ENCODE results near the gene NR1D1.

NR1D1 gene

GRCh38 chr17:40075942-40076498 lies 24.4 kb downstream of the NR1D1 start:
- H3K18ac ChIP-seq (ENCODE audit: low read depth in 1 of 2, low read length in 2 of 2) = peak overlapping the region in 1 of 2 experiments; percentile 54
- H2BK120ac ChIP-seq (ENCODE audit: low read depth, low read length) = no peak overlapping the region
- H3K9me3 ChIP-seq (ENCODE audit: control insufficient read depth, low read length) = no peaks in the 10 kb centered on the region
- no peak overlapping the region for H4K91ac ChIP-seq (ENCODE audit: low read length)
- no peak for DNase-seq
- H2BK5ac ChIP-seq (ENCODE audit: low read depth, low read length, poor library complexity, severe bottlenecking) = no peak overlapping the region
- no peak overlapping the region for H3K27ac ChIP-seq (ENCODE audit: low read length, poor library complexity, severe bottlenecking)
- H3K14ac ChIP-seq (ENCODE audit: low read length in 2 of 2) = no peak overlapping the region
- H3K27me3 ChIP-seq (ENCODE audit: control insufficient read depth in 1 of 2, insufficient read depth in 1 of 2, low read length in 2 of 2) = no peaks in the 10 kb centered on the region
- peaks cover 36% of the 10 kb centered on the region for H3K4me1 ChIP-seq (ENCODE audit: control insufficient read depth, insufficient read depth, low read depth, low read length)
- 88% methylated on average over 8 of the region's 8 CpGs for WGBS
- H3K36me3 ChIP-seq (ENCODE audit: control insufficient read depth in 1 of 2, insufficient read depth in 2 of 2, low read depth in 1 of 2, low read length in 2 of 2) = peaks cover 24 to 50% of the 10 kb centered on the region in 2 experiments
- no peak overlapping the region for H2AFZ ChIP-seq (ENCODE audit: low read depth, low read length)
- peaks cover 22% of the 10 kb centered on the region for H3K79me1 ChIP-seq (replicated peaks; ENCODE audit: low read length, poor library complexity, severe bottlenecking)
- peak overlapping the region in 1 of 2 experiments; percentile 49 for H2BK12ac ChIP-seq (ENCODE audit: low read length in 2 of 2)
- H3K23ac ChIP-seq (ENCODE audit: low read length in 2 of 2) = no peak overlapping the region
- peak overlapping the region; percentile 72 for H4K8ac ChIP-seq (ENCODE audit: low read length)
- H3K4me3 ChIP-seq (ENCODE audit: insufficient read depth in 1 of 2, low read depth in 1 of 2, low read length in 2 of 2) = peak overlapping the region in 1 of 2 experiments; percentile 34
- H3K4me2 ChIP-seq (ENCODE audit: low read length, poor library complexity, severe bottlenecking) = no peak overlapping the region
- no peak overlapping the region for H2AK5ac ChIP-seq (ENCODE audit: low read length, severe bottlenecking)
- H3K4ac ChIP-seq (ENCODE audit: low read depth in 1 of 2, low read length in 2 of 2) = no peak overlapping the region
- peak overlapping the region; percentile 71 for H3K9ac ChIP-seq (ENCODE audit: low read length)
- H2BK15ac ChIP-seq (ENCODE audit: low read depth, poor library complexity, severe bottlenecking) = no peak overlapping the region

DNA sequence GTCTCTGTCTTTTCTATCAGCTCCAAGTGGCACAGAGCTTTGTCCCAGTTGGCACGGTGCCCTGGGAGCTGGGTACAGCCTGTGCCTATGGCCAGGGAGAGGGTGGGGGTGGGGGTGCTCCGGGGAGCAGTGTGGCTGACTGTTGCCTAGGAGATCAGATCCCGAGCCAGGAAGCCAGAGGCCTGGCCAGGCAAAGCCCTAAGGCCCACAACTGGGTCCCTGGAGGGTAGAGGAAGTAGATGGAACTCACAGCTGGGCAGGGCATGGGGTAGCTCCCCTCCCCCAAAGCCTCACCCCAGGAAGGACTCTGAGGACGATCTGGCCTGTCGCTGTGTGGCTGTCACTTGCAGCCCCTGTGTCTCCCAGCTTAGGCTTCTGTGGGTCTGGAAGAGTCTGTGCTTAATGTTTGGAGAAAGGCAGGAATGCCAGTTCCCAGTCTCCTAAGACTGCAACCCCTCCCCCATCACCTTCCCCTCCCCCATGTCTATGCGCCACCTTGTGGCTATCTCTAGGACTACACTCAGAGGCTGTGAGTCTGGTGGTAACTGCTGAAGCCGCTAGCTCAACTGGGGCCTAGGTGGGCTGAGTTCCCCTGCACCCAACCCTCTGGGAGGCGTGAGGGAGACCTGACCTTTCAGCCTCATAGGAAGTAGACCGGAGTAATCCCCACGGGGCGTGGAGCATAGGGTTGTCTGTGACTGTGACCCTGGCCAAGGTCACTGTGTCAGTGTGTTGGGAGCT lies 25.0 kb downstream of the NR1D1 start:
- peak overlapping the region; percentile 20 to 35 for H3K4ac ChIP-seq (ENCODE audit: low read depth in 1 of 2, low read length in 2 of 2)
- no peak overlapping the region for H3K14ac ChIP-seq (ENCODE audit: low read length in 2 of 2)
- WGBS = 35% methylated on average over 9 of the region's 11 CpGs
- H3K36me3 ChIP-seq (ENCODE audit: control insufficient read depth in 1 of 2, insufficient read depth in 2 of 2, low read depth in 1 of 2, low read length in 2 of 2) = peaks cover 24 to 46% of the 10 kb centered on the region in 2 experiments
- peak overlapping the region; percentile 71 for H3K9ac ChIP-seq (ENCODE audit: low read length)
- H2BK15ac ChIP-seq (ENCODE audit: low read depth, poor library complexity, severe bottlenecking) = peak overlapping the region; percentile 44
- H2BK12ac ChIP-seq (ENCODE audit: low read length in 2 of 2) = peak overlapping the region; percentile 49 to 82
- no peak overlapping the region for H3K4me2 ChIP-seq (ENCODE audit: low read length, poor library complexity, severe bottlenecking)
- H3K18ac ChIP-seq (ENCODE audit: low read depth in 1 of 2, low read length in 2 of 2) = peak overlapping the region; percentile 79 to 86
- peak; percentile 70 for DNase-seq
- no peaks in the 10 kb centered on the region for H3K27me3 ChIP-seq (ENCODE audit: control insufficient read depth in 1 of 2, insufficient read depth in 1 of 2, low read length in 2 of 2)
- peak overlapping the region; percentile 57 for H2AK5ac ChIP-seq (ENCODE audit: low read length, severe bottlenecking)
- H2AFZ ChIP-seq (ENCODE audit: low read depth, low read length) = no peak overlapping the region
- peak overlapping the region; percentile 78 for H4K91ac ChIP-seq (ENCODE audit: low read length)
- peak overlapping the region; percentile 72 for H4K8ac ChIP-seq (ENCODE audit: low read length)
- peaks cover 42% of the 10 kb centered on the region for H3K4me1 ChIP-seq (ENCODE audit: control insufficient read depth, insufficient read depth, low read depth, low read length)
- H3K4me3 ChIP-seq (ENCODE audit: insufficient read depth in 1 of 2, low read depth in 1 of 2, low read length in 2 of 2) = peak overlapping the region in 1 of 2 experiments; percentile 43
- H3K23ac ChIP-seq (ENCODE audit: low read length in 2 of 2) = no peak overlapping the region
- peaks cover 28% of the 10 kb centered on the region for H3K79me1 ChIP-seq (replicated peaks; ENCODE audit: low read length, poor library complexity, severe bottlenecking)
- H3K27ac ChIP-seq (ENCODE audit: low read length, poor library complexity, severe bottlenecking) = no peak overlapping the region
- no peak overlapping the region for H2BK5ac ChIP-seq (ENCODE audit: low read depth, low read length, poor library complexity, severe bottlenecking)
- H3K9me3 ChIP-seq (ENCODE audit: control insufficient read depth, low read length) = no peaks in the 10 kb centered on the region
- H2BK120ac ChIP-seq (ENCODE audit: low read depth, low read length) = no peak overlapping the region

- peak overlapping the region in 1 of 2 experiments; percentile 86 for H3K18ac ChIP-seq (ENCODE audit: low read depth in 1 of 2, low read length in 2 of 2)
- no peaks in the 10 kb centered on the region for H3K27me3 ChIP-seq (ENCODE audit: control insufficient read depth in 1 of 2, insufficient read depth in 1 of 2, low read length in 2 of 2)
- no peak overlapping the region for H4K8ac ChIP-seq (ENCODE audit: low read length)
- no peak overlapping the region for H3K4me2 ChIP-seq (ENCODE audit: low read length, poor library complexity, severe bottlenecking)
- peak overlapping the region; percentile 17 for H2AK5ac ChIP-seq (ENCODE audit: low read length, severe bottlenecking)
- no peaks in the 10 kb centered on the region for H3K9me3 ChIP-seq (ENCODE audit: control insufficient read depth, low read length)
- H4K91ac ChIP-seq (ENCODE audit: low read length) = no peak overlapping the region
- H3K4me1 ChIP-seq (ENCODE audit: control insufficient read depth, insufficient read depth, low read depth, low read length) = peaks cover 47% of the 10 kb centered on the region
- no peak overlapping the region for H2BK120ac ChIP-seq (ENCODE audit: low read depth, low read length)
- WGBS = 96% methylated on average over 6 of the region's 6 CpGs
- H3K79me1 ChIP-seq (replicated peaks; ENCODE audit: low read length, poor library complexity, severe bottlenecking) = peaks cover 29% of the 10 kb centered on the region
- no peak overlapping the region for H3K4me3 ChIP-seq (ENCODE audit: insufficient read depth in 1 of 2, low read depth in 1 of 2, low read length in 2 of 2)
- H3K14ac ChIP-seq (ENCODE audit: low read length in 2 of 2) = no peak overlapping the region
- peak overlapping the region in 1 of 2 experiments; percentile 25 for H3K4ac ChIP-seq (ENCODE audit: low read depth in 1 of 2, low read length in 2 of 2)
- peaks cover 24 to 42% of the 10 kb centered on the region in 2 experiments for H3K36me3 ChIP-seq (ENCODE audit: control insufficient read depth in 1 of 2, insufficient read depth in 2 of 2, low read depth in 1 of 2, low read length in 2 of 2)
- no peak overlapping the region for H3K23ac ChIP-seq (ENCODE audit: low read length in 2 of 2)
- peak overlapping the region; percentile 71 for H3K9ac ChIP-seq (ENCODE audit: low read length)
- no peak overlapping the region for H2BK15ac ChIP-seq (ENCODE audit: low read depth, poor library complexity, severe bottlenecking)
- no peak for DNase-seq
- no peak overlapping the region for H3K27ac ChIP-seq (ENCODE audit: low read length, poor library complexity, severe bottlenecking)
- H2BK12ac ChIP-seq (ENCODE audit: low read length in 2 of 2) = peak overlapping the region in 1 of 2 experiments; percentile 48
- H2BK5ac ChIP-seq (ENCODE audit: low read depth, low read length, poor library complexity, severe bottlenecking) = no peak overlapping the region
- no peak overlapping the region for H2AFZ ChIP-seq (ENCODE audit: low read depth, low read length)
Measured at GRCh38 chr17:40074871-40075200, 25.6 kb downstream of the NR1D1 start.

DNA sequence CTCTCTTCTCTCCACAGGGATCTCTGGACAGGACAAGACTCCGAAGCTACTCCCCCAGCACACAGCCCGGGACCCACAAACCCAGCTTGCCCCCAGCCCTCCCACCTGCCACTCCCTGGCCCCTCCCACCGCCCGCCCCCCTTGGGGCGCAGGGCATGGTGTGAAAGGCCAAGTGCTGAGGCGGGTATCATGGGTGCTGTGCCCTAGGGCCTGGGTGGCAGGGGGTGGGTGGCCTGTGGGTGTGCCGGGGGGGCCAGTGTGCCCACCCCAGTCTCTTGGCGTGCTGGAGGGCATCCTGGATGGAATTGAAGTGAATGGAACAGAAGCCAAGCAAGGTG lies 26.2 kb downstream of the NR1D1 start:
- H4K8ac ChIP-seq (ENCODE audit: low read length) = no peak overlapping the region
- no peak overlapping the region for H3K4ac ChIP-seq (ENCODE audit: low read depth in 1 of 2, low read length in 2 of 2)
- H3K9me3 ChIP-seq (ENCODE audit: control insufficient read depth, low read length) = no peaks in the 10 kb centered on the region
- no peak overlapping the region for H3K18ac ChIP-seq (ENCODE audit: low read depth in 1 of 2, low read length in 2 of 2)
- no peak for DNase-seq
- 88% methylated on average over 8 of the region's 8 CpGs for WGBS
- H2AK5ac ChIP-seq (ENCODE audit: low read length, severe bottlenecking) = peak overlapping the region; percentile 3
- no peak overlapping the region for H3K23ac ChIP-seq (ENCODE audit: low read length in 2 of 2)
- H3K27ac ChIP-seq (ENCODE audit: low read length, poor library complexity, severe bottlenecking) = no peak overlapping the region
- peaks cover 24 to 35% of the 10 kb centered on the region in 2 experiments for H3K36me3 ChIP-seq (ENCODE audit: control insufficient read depth in 1 of 2, insufficient read depth in 2 of 2, low read depth in 1 of 2, low read length in 2 of 2)
- H4K91ac ChIP-seq (ENCODE audit: low read length) = no peak overlapping the region
- H3K4me1 ChIP-seq (ENCODE audit: control insufficient read depth, insufficient read depth, low read depth, low read length) = peaks cover 54% of the 10 kb centered on the region
- no peak overlapping the region for H2BK15ac ChIP-seq (ENCODE audit: low read depth, poor library complexity, severe bottlenecking)
- peaks cover 35% of the 10 kb centered on the region for H3K79me1 ChIP-seq (replicated peaks; ENCODE audit: low read length, poor library complexity, severe bottlenecking)
- H3K4me3 ChIP-seq (ENCODE audit: insufficient read depth in 1 of 2, low read depth in 1 of 2, low read length in 2 of 2) = no peak overlapping the region
- no peaks in the 10 kb centered on the region for H3K27me3 ChIP-seq (ENCODE audit: control insufficient read depth in 1 of 2, insufficient read depth in 1 of 2, low read length in 2 of 2)
- H2BK120ac ChIP-seq (ENCODE audit: low read depth, low read length) = no peak overlapping the region
- H3K4me2 ChIP-seq (ENCODE audit: low read length, poor library complexity, severe bottlenecking) = no peak overlapping the region
- H2BK5ac ChIP-seq (ENCODE audit: low read depth, low read length, poor library complexity, severe bottlenecking) = no peak overlapping the region
- no peak overlapping the region for H2BK12ac ChIP-seq (ENCODE audit: low read length in 2 of 2)
- no peak overlapping the region for H3K14ac ChIP-seq (ENCODE audit: low read length in 2 of 2)
- H2AFZ ChIP-seq (ENCODE audit: low read depth, low read length) = no peak overlapping the region
- no peak overlapping the region for H3K9ac ChIP-seq (ENCODE audit: low read length)

All from mesenchymal stem cell (in vitro differentiated cells and primary cell).